HTERT RPE-1 (cell line): ENCODE data around the gene WBP11.
"Not testable (repeated sequence)": the region's sequence is repeated elsewhere in the genome, so short reads cannot be mapped to it uniquely, and the experiment has no call there.

Experiments used
- in situ Hi-C: fragments of 300-500 bp; cut with MboI; formaldehyde crosslinking; loops from 4 replicates; pipeline ENCODE4 v1.14.3; 2020; ENCODE audit warnings: low sequenced_read_pairs

The WBP11 gene

DNA sequence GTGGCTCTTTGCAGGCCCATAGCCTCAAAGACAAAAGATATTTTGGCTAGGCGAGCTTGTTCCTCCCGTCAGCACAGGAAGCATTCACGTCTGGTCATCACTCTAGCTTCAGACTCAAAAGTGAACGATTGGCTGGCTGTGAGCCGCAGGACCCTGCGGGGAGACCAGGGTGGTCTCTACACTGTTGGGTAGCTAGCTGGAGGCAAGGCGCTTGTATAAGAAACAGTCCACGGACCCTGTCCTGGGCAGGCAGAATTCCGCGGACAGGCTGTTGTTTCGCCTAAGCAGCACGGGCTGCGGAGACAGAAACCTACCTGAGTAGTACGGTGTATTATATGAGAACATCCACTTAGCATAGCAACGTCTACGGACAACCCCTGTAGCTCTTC is 29.6 kb downstream of the WBP11 start:
- in situ Hi-C loops: no loop called here

DNA sequence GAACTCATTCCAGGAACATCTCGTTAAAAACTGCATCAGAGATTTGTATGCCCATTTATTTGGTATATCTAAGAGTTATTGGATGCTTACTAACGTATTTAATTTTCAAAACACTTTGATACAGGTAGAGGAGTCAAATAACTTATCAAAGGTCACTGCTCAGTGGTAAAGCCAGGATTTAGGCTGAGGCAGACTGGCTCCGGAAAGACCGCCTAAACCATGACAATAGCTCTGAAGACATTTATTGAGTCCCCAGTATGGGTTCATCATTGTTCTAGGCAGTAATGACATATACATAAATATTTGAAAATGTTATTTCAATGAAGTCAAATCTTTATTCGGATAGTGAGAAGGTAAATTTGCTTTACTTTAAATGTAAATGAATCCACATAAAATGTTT is 30.3 kb downstream of the WBP11 start:
- in situ Hi-C loops: no loop called here

DNA sequence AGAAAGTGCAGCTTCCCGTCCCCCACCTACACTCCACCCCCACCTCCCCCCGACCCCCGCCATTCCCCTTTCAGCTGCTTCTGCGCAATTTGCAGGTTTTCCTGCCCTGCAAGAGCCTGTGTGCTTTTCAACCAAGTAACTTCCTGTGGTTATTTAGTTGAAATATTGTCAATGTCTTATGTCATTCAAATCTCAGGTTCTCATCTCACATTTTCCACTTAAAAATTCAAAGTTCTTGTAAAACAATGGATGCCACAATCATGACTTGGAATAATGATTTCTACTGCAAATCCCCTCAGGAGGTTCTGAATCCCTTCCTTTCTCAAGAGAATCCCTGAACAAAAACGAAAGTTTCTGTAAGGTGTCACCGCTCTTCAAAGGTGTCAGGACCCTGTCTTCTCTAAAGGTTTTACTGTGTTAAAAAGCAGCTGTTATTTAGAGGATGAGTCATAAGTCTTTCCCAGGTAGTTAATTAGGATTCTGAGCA is 31.6 kb downstream of the WBP11 start:
- in situ Hi-C loops: no loop called here

DNA sequence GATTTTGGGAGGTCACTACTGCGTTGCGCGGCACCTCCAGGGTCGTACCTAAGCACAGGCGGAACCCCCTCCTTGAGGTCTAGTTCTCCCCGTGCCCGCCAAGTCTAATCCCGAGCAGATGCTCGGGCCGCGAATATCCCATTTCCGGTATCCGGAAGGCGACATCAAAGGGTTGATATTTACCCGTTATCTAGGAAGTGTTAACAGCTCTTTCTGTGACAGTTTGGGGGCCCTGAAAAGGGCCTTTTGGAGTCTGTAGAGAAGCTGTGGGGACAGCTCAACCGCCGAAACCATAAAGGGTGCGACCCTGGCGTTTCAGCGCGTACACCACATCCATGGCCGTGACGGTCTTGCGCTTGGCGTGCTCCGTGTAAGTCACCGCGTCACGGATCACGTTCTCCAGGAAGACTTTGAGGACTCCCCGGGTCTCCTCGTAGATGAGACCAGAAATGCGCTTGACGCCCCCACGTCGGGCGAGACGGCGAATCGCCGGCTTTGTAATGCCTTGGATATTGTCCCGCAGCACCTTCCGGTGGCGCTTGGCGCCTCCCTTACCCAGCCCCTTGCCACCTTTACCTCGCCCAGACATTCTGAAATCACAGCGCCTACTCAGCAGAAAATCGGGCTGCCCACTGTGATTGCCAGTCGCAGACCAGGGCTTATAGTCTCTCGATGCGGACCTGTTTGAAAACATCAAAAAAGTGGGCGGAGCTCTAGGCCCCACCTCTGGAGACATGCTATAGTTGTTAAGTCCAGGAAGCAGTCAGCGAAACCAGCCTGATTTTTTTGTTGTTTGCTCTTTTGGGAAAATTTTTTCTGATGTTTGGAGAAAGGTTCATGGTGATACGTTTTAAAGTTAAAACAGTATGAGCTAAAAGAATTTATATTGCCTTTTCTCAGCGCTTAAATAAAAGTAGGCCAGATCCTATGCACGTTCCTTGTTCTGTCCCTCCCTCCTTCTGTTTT is 32.5 kb downstream of the WBP11 start:
- in situ Hi-C loops: no loop called here

DNA sequence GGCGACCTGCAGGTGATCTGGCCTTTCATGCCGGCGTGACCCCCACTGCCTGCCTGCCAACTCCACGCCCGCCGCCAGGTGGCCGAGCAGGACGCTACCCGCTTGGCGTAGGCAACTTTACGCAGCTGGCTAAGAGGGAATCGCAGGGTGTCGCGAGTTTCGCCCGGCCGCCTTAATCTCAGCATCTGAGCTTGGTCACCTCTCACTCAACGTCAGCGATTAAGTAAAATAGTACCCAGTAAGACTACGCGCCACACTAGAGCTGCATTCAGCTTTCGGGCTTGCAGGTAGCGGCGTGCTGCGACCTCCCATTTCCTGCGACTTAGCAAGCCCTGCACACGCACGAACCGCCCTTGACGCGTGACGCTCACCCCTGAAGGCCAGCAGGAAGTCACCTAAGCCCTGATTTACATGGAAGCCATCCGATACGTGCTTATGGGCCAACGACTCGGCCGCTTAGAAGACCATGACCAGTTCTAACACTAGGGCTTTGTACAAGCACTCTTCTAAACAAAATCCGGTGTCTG is 33.2 kb downstream of the WBP11 start:
- in situ Hi-C loops: no loop called here

DNA sequence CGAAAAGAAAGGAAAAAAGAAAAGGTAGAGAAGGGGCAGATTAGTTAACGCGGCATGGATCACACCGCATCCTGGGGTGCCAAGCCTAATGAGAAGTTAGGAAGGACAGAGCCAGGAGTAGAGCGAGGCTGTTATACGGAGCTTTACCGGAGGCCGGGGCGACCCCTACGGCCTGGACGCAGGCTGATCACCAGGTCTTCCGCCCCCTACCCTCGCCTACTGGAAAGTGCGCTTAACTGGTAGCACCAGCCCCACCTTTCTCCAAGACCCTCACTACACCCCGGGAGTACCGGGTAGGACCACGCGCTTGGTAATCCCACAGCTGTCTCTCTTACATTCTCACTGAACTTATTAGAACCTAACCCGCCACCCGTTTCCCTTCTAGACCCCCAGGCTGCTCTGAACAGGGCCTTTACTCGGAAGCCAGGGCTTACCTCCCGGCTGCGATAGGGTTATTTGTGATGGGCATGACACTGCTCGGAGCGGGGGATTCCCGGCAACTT is 33.8 kb downstream of the WBP11 start:
- in situ Hi-C loops: no loop called here

DNA sequence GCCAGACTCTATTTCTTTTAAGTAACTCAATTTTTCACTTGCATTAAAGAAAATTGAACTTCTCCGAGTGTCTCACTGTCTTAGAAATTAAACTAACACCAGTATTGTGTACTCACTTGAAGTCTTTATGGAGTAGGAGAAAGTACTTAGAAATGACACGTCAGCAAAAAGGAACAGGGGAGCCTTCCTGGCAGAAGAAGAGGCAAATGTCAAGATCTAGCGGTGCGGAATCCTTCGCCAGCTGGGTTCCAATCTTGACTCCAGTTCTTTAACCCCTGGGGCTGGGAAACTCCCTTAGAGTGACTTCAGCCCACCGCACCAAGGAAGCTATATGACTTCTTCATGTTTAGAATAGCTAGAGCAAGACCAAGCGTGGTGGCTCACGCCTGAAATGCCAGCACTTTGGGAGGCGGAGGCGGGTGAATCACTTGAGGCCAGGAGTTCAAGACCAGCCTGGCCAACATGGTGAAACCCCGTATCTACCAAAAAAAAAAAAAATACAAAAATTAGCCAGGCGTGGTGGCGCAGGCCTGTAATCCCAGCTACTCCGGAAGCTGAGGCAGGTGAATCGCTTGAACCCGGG is 34.4 kb downstream of the WBP11 start:
- in situ Hi-C loops: no loop called here

DNA sequence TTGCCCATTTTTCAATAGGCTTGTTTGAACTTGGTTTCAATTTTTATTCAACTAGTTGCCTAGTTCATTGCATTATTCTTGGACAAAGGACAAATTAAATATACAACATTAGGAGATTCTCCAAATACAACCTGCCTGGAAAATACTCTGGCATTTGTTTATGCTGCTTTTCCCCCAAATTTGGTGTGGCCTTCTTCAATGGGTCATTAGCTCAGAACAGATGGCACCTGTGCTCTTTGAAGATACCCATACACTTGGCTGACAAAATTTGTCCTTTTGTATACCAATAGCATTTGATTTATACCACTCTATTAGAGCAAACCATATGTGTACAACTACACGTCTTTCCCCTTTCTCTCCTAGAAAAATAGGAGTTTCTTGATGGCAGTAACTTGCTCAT is 35.7 kb downstream of the WBP11 start:
- in situ Hi-C loops: no loop called here

DNA sequence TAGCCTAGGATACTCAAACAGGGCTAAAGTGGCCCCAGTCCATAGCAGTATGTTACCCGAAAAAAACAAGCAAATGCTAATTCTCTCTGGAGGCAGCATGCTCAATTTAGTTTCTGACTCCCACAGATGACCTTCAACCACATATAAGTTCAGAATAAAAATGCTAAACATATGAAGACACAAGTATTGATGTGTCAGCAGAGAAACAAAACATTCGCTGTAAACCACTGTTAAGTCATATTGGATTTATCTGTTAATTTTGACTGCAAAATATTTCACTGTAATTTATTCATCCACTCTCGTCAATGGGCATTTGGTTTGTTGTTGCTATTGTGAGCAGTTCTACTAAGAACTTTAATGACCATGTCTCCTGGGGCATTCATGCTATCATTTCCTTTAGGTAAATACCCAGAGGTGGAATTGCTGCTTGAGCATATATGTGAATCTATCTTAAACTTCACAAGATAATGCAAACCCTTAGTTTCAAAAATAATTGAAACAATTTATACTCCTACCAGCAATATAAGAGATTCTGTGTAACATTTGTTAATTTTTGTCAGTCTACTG is 36.5 kb downstream of the WBP11 start:
- in situ Hi-C loops: no loop called here

DNA sequence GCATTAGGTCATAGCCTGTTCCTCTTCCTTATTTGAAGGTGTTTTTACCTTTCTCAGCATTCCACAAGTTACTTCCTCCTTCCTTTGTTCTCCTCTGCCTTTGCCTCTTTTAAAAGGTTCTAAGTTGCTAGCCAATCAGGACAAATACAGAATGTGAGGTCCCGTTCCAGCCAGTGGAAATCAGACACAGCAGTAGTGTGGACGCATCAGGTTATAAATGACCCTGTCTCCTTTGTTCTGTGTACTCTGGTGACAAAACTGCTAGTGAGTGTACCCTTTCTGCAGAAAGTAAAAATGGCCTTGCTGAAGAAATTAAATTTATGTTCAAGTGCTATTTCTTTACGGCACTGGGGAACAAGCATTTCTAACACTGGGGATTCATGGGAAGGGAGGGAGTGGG is 37.3 kb downstream of the WBP11 start:
- in situ Hi-C loops: not testable (repeated sequence)

DNA sequence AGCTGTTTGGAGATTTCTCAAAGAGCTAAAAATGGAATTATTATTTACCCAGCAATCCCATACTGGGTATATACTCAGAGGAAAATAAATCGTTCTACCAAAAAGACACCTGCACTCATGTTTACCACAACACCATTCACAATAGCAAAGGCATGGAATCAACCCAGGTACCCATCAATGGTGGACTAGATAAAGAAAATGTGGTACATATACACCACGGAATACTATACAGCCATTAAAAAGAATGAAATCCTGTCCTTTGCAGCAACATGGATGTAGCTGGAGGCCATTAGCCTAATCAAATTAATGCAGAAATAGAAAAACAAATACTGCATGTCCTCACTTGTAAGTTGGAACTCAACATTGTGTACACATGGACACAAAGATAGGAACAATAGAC is 37.9 kb downstream of the WBP11 start:
- in situ Hi-C loops: no loop called here

DNA sequence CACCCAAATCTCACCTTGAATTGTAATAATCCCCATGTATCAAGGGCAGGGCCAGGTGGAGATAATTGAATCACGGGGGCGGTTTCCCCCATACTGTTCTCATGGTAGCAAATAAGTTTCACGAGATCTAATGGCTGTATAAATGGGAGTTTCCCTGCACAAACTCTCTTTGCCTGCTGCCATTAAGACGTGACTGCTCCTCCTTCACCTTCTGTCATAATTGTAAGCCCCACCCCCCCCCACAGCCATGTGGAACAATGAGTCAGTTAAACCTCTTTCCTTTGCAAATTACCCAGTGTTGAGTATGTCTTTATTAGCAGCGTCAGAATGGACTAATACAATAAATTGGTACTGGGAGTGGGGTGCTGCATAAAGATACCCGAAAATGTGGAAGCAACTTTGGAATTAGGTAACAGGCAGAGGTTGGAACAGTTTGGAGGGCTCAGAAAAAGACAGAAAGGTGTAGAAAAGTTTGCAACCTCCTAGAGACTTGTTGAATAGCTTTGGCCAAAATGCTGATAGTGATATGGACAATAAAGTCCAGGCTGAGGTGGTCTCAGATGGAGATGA is 43.5 kb downstream of the WBP11 start:
- in situ Hi-C loops: not testable (repeated sequence)

DNA sequence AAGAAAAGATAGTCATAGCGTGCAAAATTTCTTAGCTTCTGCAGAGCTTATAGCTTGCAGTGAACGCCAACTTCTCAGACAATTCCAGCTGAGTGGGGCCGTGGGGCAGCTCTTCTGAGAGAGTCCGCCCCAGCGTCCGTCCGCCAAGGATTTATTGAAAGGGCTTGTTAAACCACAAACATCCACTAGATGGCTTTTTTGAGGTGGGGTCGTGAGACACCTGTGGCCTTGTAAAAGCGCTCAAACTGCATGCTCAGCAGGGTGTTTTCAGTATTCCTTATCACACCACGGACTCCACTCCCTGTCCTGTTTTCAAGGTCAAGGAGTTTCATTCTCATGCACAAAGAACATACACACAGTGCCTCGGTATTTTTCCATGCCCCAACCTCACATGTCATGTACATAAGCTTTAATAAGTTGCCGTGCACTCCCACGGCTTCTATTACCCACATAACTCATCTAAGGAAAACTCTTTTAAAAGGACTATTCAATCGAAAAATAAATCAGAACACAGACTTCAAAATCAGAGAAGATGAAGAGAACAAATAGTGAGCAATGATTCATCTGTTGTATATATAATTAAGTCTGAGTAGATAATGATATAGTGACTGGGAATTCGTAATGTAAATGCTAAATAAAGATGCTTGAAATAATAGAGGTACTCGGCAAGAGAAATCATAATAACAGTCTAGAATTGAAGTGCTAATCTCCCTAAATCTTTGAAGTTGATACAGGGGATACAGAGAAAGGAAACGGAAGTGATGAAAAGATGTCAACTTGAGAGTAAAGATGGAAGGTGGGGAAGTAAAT is 46.7 kb downstream of the WBP11 start:
- in situ Hi-C loops: no loop called here

DNA sequence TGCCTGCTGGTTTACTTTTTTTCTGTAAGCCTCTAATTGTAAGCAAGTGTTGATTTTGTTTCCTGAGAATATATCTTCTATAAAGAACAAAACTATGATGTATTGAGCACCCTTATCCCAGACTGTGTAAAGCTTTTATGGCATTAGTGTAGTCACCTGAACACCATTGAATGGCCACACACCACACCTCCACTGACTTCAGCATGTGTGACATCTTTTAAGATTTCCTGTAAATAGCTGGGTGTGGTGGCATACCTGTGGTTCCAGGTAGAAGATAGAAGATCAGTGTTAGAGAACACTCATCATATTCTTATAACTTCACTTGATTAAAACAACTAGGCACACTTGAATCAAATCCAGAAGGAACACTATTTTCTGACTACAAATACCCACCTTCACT is 51.3 kb downstream of the WBP11 start:
- in situ Hi-C loops: no loop called here

DNA sequence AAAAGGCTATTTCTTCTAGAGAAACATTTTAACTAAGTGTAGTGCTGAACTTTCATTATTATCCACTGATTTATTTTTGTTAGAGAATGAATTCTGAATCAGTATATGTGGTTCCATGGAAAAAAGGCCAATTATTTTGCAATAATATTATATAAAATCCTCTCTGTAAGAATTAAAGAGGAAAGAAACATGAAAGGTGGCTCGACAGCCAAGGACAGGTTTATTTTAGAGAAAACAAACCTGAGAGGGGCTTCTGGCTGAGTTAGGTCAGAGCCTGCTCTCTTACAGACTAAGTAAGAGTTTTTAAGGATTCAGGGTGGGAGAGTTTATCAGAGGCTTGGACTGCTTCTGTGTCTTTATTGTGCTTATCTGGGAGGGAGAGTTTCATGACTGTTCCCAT is 60.2 kb downstream of the WBP11 start:
- in situ Hi-C loops: no loop called here

DNA sequence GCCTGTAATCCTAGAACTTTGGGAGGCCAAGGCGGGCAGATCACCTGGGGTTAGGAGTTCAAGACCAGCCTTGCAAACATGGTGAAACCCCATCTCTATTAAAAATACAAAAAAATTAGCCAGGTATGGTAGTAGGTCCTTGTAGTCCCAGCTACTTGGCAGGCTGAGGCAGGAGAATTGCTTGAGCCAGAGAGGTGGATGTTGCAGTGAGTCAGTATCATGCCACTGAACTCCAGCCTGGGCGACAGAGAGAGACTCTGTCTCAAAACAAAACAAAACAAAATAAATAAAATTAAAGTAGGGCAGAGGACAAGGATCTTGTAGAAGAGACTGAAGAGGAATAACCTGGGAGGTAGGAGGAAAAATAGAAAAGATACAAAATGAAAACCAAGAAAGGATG is 61.3 kb downstream of the WBP11 start:
- in situ Hi-C loops: no loop called here

DNA sequence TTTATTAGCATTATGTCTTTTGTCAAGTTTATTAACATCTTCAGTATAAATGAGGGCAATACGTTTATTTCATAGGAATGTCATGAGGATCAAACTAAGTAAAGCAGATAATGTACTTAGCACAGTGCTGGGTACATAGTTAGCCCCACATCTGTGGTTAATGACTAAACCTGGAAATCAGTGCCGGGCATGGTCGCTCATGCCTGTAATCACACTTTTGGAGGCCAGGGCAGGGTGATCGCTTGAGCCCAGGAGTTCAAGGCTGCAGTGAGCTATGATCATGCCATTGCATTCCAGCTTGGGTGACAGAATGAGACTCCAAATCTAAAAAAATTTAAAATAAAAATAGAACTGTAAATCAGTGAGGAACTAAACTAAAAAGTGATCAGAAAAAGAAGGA is 62.1 kb downstream of the WBP11 start:
- in situ Hi-C loops: no loop called here

DNA sequence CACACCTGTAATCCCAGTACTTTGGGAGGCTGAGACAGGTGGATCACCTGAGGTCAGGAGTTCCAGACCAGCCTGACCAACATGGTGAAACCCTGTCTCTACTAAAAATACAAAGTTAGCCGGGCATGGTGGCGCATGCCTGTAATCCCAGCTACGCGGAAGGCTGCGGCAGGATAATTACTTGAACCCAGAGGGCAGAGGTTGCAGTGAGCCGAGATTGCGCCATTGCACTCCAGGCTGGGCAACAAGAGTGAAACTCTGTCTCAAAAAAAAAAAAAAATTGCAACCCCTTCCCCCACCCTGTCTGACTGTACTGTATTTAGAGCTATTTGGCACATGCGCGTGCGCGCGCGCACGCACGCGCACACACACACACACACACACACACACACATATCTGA is 66.8 kb downstream of the WBP11 start:
- in situ Hi-C loops: not testable (repeated sequence)
